TTC549 (cell line): Measurements from ENCODE around the gene SLC5A2.
"Not testable (repeated sequence)": the region's sequence is repeated elsewhere in the genome, so short reads cannot be mapped to it uniquely, and the experiment has no call there.

ENCODE experiments used
- FAIRE-seq: peaks from 2 replicates; lab custom pipeline; 2012; peaks lifted over from hg19 to GRCh38; lab: Jason Lieb, UNC

The SLC5A2 gene

GRCh38 chr16:31483081-31483480 lies at the start of gene SLC5A2:
Gene SLC5A2, plus strand, starts transcription at chr16:31483123. Its CDS starts 14 bp downstream, at chr16:31483137.
- FAIRE-seq, result no peak

DNA sequence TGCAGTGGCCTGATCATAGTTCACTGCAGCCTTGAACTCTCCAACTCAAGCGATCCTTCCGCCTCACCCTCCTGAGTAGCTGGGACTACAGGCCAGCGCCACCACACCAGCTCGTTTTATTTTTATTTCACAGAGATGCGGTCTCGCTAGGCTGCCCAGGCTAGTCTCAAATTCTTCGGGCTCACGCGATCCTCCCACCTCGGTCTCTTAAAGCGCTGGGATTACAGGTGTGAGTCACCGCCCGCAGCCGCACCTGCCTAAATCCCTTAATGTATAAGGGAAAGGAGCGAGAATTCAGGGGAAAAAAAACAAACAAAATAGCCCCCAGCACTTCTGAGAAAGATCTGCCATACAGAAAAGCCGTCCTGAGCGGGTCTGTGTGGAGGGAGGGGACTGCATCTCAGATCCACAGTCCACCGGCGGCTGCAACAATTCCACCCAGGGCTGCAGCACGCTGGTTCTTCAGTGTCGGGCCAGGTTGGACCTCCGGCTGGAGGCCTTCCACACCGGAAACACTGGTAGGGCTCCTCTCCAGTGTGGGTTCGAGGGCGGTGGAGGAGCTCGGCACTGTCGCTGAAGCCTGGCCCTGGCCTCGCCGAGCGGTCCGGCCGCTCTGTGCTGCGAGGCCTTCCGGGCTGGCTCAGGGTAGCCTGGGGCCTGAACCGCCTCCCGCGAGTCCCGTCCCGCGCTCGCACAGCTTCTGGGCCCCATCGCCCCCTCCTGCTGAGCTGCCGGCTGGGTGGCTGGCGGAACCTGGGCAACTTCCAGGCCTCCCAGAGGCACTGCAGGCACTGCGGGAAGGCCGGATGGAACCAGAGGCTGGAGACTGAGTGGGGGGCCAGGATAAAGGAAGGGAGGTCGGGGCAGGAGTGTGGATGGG lies 47.3 kb upstream of the SLC5A2 start:
- no peak for FAIRE-seq

GRCh38 chr16:31436221-31437045 lies 46.5 kb upstream of the SLC5A2 start:
- no peak for FAIRE-seq

DNA sequence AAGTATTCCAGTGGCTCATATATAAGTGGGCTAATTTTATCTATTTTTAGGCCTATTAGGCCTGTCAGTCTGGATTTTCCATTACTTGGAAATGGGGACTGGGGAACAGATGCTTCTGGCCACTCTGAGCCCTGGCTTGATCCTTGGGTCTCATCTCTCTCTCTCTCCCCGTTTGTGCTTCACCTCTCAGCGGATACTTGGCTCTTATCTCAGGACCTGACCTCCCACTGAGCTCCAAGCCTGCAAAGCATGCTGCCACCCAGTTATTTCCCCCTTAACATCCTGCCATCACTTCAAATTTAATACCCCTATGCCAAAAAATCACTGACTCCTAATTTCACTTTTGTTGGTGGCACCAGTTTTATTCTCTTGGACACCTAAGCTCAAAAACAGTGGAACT lies 44.5 kb upstream of the SLC5A2 start:
- no peak for FAIRE-seq

- not testable (repeated sequence) for FAIRE-seq
These were observed 43.9 kb upstream of the SLC5A2 start for GRCh38 chr16:31439023-31439422.

GRCh38 chr16:31439519-31439918 lies 43.4 kb upstream of the SLC5A2 start:
- FAIRE-seq, result no peak

DNA sequence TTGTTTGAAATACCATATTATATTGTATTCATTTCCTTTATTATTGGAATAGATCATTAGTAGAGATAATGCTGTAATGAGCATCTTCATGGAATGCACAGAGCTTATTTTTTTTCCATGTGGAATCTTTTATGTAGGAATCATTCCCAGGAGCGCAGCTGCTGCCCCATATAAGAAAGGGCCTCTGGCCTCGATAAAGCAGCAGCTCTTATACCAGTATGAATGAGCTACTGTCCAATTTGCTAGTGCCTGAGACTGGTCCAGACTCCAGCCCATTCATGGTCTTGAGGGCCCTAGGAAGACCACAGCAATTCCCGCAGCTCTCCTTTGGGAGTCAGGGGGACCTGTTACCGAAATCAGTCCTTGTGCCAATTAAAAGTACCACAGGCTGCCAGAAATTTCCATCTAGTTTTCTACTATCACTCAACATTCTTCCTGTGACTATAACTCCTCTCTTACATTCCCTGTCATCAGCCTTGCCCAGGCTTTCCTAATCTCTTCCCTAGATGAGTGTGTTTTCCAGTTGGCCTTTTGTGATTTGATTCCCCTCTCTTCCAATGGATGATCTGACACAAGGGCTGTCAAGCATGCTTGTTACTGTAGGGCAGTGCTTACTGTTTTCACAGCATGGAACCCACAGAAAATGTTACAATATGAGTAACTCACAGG lies 42.3 kb upstream of the SLC5A2 start:
- FAIRE-seq, result no peak

- no peak for FAIRE-seq
These were observed 41.0 kb upstream of the SLC5A2 start for GRCh38 chr16:31441956-31442355.

DNA sequence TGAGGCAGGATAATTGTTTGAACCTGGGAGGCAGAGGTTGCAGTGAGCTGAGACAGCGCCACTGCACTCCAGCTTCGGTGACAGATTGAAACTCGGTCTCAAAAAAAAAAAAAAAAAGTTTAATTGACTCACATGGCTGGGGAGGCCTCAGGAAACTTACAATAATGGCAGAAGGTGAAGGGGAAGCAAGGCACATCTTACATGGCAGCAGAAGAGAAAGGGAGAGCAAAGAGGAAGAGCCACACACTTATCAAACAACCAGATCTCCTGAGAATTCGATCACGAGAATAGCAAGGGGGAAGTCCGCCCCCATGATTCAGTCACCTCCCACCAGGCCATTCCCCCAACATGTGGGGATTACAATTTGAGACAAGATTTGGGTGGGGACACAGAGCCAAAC lies 37.0 kb upstream of the SLC5A2 start:
- FAIRE-seq, result not testable (repeated sequence)

- no peak for FAIRE-seq
These were observed 31.7 kb upstream of the SLC5A2 start for GRCh38 chr16:31451201-31451600.

- FAIRE-seq, result no peak
These were observed 31.1 kb upstream of the SLC5A2 start for GRCh38 chr16:31451681-31452351.

DNA sequence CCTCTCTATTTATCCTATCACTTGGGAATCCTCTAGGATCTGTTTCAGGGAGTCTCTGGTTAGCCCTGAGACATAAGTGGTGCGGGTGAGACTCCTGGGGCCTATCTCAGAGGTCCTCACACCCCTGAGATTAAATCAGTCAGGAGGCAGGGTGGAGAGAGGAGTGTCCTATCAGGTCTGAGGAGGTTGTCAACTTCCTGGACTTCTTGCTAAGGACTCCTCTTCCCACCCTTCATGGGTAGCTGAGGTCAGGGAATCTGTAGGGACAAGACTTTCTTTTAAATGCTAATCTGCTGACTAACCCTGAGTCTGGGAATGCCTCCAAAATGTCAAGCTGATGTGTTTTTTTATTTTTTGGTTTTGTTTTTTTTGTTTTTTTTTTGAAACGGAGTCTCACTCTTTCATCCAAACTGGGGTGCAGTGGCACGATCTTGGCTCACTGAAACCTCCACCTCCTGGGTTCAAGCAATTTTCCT lies 30.3 kb upstream of the SLC5A2 start:
- no peak for FAIRE-seq

- FAIRE-seq, result no peak
These were observed 29.4 kb upstream of the SLC5A2 start for GRCh38 chr16:31453255-31454204.

GRCh38 chr16:31455601-31456314 lies 27.2 kb upstream of the SLC5A2 start:
- FAIRE-seq, result no peak

GRCh38 chr16:31456988-31457360 lies 25.9 kb upstream of the SLC5A2 start:
- FAIRE-seq, result no peak

DNA sequence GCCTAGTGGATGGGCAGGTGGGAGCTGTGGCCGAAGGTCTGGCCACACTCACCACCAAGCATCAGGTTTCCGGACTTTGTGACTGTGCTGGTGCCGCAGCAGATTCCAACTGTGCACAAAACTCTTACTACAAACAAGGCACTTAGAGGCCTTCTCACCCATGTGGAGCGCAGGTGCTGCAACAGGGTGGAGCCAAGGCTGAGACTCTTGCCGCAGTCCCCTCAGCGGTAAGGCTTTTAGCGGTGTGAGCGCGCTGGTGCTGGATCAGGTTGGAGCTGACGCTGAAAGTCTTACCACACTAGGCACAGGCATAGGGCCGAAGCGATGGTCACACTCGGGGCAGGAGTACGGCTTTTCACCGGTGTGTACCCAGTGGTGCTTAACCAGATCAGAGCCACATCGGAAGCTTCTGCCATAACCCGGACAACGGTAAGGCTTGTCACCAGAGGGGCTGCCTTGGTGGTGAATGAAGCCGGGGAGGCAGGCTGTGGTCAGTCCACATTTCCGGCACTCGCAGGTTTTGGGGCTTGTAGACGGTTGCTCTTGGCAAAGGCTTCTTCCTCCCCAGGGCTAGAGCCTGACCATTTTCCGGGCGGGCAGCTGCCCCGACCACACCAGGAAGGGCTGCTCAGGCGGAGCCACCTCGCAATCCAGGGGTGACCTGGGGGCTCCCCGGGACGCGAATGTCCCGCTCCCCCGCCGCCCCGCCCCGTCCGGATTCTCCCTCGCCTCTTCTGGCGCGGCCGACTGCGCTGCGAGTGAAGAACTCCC lies 24.7 kb upstream of the SLC5A2 start:
- FAIRE-seq, result no peak

- no peak for FAIRE-seq
These were observed 23.9 kb upstream of the SLC5A2 start, which contains the start of gene ARMC5 for GRCh38 chr16:31458844-31459686. Gene ARMC5, plus strand, starts transcription at chr16:31459501. Its CDS starts 24 bp downstream, at chr16:31459525.
